Smooth muscle cell (in vitro differentiated cells): ENCODE results near the gene ASGR1. TPM values are rescaled to one million over a fixed set of nuclear protein-coding genes. Genes with fewer than 3 reads are reported as not detected.
"Not testable (repeated sequence)": the region's sequence is repeated elsewhere in the genome, so short reads cannot be mapped to it uniquely, and the experiment has no call there.

Experiments
- DNase-seq: peaks from one replicate; lab custom pipeline; 2025; ENCODE audit not compliant: unreplicated experiment; lab: John Stamatoyannopoulos, UW
- H2AFZ ChIP-seq: fragments of 200-600 bp; sonication (generic); 2 replicates; pipeline ENCODE4 v1.6.0; 2016; ENCODE audit warnings: antibody characterized with exemption, low read depth, mild to moderate bottlenecking
- H3F3A ChIP-seq: fragments of 200-600 bp; sonication (generic); 2 replicates; pipeline ENCODE4 v1.6.0; 2017; ENCODE audit warnings: antibody characterized with exemption, low read depth
- H3K27ac ChIP-seq: fragments of 200-600 bp; sonication (generic); 2 replicates; pipeline ENCODE4 v1.5.1; 2016; ENCODE audit warnings: low read depth, mild to moderate bottlenecking
- H3K27me3 ChIP-seq: fragments of 200-600 bp; sonication (generic); 2 replicates; pipeline ENCODE4 v1.6.1; 2016; ENCODE audit warnings: low read depth, mild to moderate bottlenecking
- H3K36me3 ChIP-seq: fragments of 200-600 bp; sonication (generic); 2 replicates; pipeline ENCODE4 v1.5.1; 2016; ENCODE audit warnings: low read depth
- H3K4me1 ChIP-seq: fragments of 200-600 bp; sonication (generic); 2 replicates; pipeline ENCODE4 v1.5.1; 2016; ENCODE audit warnings: low read depth
- H3K4me2 ChIP-seq: fragments of 200-600 bp; sonication (generic); 2 replicates; pipeline ENCODE4 v1.6.0; 2016; ENCODE audit warnings: mild to moderate bottlenecking
- H3K4me3 ChIP-seq: fragments of 200-600 bp; sonication (generic); 2 replicates; pipeline ENCODE4 v1.5.1; 2016; ENCODE audit warnings: mild to moderate bottlenecking
- H3K79me2 ChIP-seq: fragments of 200-600 bp; sonication (generic); 2 replicates; pipeline ENCODE4 v1.6.0; 2016; ENCODE audit warnings: low read depth, mild to moderate bottlenecking
- H3K9ac ChIP-seq: fragments of 200-600 bp; sonication (generic); 2 replicates; pipeline ENCODE4 v1.6.0; 2016; ENCODE audit warnings: low read depth
- H3K9me3 ChIP-seq: fragments of 200-600 bp; sonication (generic); replicated peaks from 2 replicates; pipeline ENCODE4 v1.5.1; 2016; ENCODE audit warnings: low read depth
- H4K20me1 ChIP-seq: fragments of 200-600 bp; sonication (generic); 2 replicates; pipeline ENCODE4 v1.6.0; 2016; ENCODE audit warnings: low read depth
- WGBS: methylation state at CpG from one replicate; pipeline ENCODE4 v1.1.7; 2016; ENCODE audit warnings: low lambda C conversion rate; 5-methylcytosine and 5-hydroxymethylcytosine counted together
- polyA plus RNA-seq: library from polyadenylated mRNA; unstranded; fragments of >200 nt; fragmentation: Nextera tagmentation; extraction: Ambion mirVana; gene quantifications from 2 replicates; pipeline ENCODE4 v1.2.1, GENCODE V29; 2016
- total RNA-seq: library from RNA; depleted of rRNA; stranded (reverse); fragments of >200 nt; gene quantifications from 2 replicates; pipeline ENCODE4 v1.2.3, GENCODE V29; 2014
- TF ChIP-seq, protein P1 (sequence below): fragments of 200-600 bp; sonication (generic); IDR thresholded peaks from 2 replicates; pipeline ENCODE4 v1.5.1; 2017; ENCODE audit warnings: borderline replicate concordance, mild to moderate bottlenecking, antibody characterized with exemption; ENCODE audit not compliant: insufficient read depth, poor library complexity, severe bottlenecking

Gene ASGR1
- total and polyA plus RNA-seq, 2 experiments from 2014 or later, result 1.2 to 4.2 TPM

DNA sequence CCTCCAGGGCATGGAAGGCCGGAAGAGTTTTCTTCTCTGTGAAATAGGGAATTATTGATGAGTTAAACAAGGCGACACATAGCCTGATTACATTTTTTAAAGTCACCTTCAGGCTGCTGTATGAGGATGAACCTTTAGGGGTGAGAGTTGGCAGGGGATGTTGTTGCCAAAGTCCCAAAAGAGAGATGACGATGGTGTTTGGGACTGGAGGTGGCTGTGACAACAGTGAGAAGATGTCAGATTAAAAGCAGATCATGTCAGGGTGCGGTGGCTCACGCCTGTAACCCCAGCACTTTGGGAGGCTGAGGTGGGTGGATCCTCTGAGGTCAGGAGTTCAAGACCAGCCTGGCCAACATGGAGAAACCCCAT is 47.8 kb downstream of the ASGR1 start:
- H3K4me1 ChIP-seq, result no peaks in the 10 kb centered on the region
- H3K9ac ChIP-seq, result no peak overlapping the region
- no peak for DNase-seq
- no peak overlapping the region for H3K4me3 ChIP-seq
- no peaks in the 10 kb centered on the region for H4K20me1 ChIP-seq
- TF ChIP-seq, protein P1, sequence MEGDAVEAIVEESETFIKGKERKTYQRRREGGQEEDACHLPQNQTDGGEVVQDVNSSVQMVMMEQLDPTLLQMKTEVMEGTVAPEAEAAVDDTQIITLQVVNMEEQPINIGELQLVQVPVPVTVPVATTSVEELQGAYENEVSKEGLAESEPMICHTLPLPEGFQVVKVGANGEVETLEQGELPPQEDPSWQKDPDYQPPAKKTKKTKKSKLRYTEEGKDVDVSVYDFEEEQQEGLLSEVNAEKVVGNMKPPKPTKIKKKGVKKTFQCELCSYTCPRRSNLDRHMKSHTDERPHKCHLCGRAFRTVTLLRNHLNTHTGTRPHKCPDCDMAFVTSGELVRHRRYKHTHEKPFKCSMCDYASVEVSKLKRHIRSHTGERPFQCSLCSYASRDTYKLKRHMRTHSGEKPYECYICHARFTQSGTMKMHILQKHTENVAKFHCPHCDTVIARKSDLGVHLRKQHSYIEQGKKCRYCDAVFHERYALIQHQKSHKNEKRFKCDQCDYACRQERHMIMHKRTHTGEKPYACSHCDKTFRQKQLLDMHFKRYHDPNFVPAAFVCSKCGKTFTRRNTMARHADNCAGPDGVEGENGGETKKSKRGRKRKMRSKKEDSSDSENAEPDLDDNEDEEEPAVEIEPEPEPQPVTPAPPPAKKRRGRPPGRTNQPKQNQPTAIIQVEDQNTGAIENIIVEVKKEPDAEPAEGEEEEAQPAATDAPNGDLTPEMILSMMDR, result no peak
- H3K27me3 ChIP-seq, result no peaks in the 10 kb centered on the region
- 92% methylated on average over 5 of the region's 5 CpGs for WGBS
- no peaks in the 10 kb centered on the region for H3K36me3 ChIP-seq
- H3F3A ChIP-seq, result no peaks in the 10 kb centered on the region
- H3K27ac ChIP-seq, result no peak overlapping the region
- H3K9me3 ChIP-seq, result no peaks in the 10 kb centered on the region
- H3K79me2 ChIP-seq, result no peaks in the 10 kb centered on the region
- H2AFZ ChIP-seq, result no peak overlapping the region
- no peak overlapping the region for H3K4me2 ChIP-seq

- H3F3A ChIP-seq, result no peaks in the 10 kb centered on the region
- no peak overlapping the region for H3K4me2 ChIP-seq
- no peak for DNase-seq
- H2AFZ ChIP-seq, result no peak overlapping the region
- TF ChIP-seq, protein P1, result no peak
- H3K27ac ChIP-seq, result no peak overlapping the region
- H3K9me3 ChIP-seq, result no peaks in the 10 kb centered on the region
- H3K9ac ChIP-seq, result no peak overlapping the region
- H3K79me2 ChIP-seq, result no peaks in the 10 kb centered on the region
- H3K27me3 ChIP-seq, result no peaks in the 10 kb centered on the region
- no peak overlapping the region for H3K4me3 ChIP-seq
- H4K20me1 ChIP-seq, result no peaks in the 10 kb centered on the region
- WGBS, result 72% methylated on average over 10 of the region's 11 CpGs
- no peaks in the 10 kb centered on the region for H3K4me1 ChIP-seq
- no peaks in the 10 kb centered on the region for H3K36me3 ChIP-seq
These were observed 48.3 kb downstream of the ASGR1 start for GRCh38 chr17:7130621-7131422.

DNA sequence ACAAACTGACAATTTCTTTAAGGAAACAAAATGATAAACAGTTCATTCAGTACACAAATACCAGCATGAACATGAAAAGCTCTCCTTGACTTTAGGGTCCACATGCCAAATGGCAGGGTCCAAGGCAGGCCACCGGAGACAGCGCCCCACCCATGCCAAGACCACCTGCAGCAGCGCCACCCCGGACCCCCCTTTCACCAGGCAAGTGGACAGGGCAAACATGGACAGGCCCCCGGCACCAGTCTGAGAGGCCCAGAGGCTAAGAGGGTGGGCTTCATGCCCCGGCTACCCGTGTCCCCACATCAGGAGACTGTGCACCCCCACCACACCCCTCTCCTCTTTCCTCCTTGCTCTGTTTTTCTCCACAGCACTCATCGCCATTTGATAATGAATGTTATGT is 49.9 kb downstream of the ASGR1 start:
- H3K36me3 ChIP-seq, result no peaks in the 10 kb centered on the region
- no peaks in the 10 kb centered on the region for H3K4me1 ChIP-seq
- 87% methylated on average over 8 of the region's 8 CpGs for WGBS
- no peak overlapping the region for H3K4me2 ChIP-seq
- no peak overlapping the region for H3K4me3 ChIP-seq
- no peaks in the 10 kb centered on the region for H3K79me2 ChIP-seq
- TF ChIP-seq, protein P1, result no peak
- H3F3A ChIP-seq, result no peaks in the 10 kb centered on the region
- no peak overlapping the region for H3K27ac ChIP-seq
- H3K27me3 ChIP-seq, result no peaks in the 10 kb centered on the region
- H2AFZ ChIP-seq, result no peak overlapping the region
- H3K9ac ChIP-seq, result no peak overlapping the region
- DNase-seq, result no peak
- H3K9me3 ChIP-seq, result no peaks in the 10 kb centered on the region
- H4K20me1 ChIP-seq, result no peaks in the 10 kb centered on the region

DNA sequence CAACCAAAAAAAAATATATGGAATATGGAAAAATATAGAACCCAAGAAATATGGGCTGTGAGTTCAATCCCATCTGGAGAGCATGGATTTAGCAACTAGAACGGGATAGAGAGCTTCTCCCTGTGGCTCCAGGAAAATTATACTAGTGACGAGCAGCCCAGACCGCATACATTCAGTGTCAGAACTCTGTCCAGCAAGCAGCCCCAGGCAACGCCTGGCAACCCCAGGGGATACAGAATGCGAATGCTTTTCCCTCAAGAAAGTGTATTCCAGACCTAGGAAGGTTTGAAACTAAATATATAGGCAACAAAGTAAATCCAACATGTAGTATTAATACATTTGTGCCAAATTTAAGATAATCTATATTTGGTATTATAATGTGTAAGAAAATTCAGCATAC is 51.0 kb downstream of the ASGR1 start:
- Histone ChIP-seq H3K27ac (no peak overlapping the region), H3K36me3 (no peaks in the 10 kb centered on the region), H3K9ac (no peak overlapping the region), H3K9me3 (no peaks in the 10 kb centered on the region), H3K79me2 (no peaks in the 10 kb centered on the region), H3K27me3 (no peaks in the 10 kb centered on the region), H2AFZ (no peak overlapping the region), H3K4me2 (no peak overlapping the region), H3F3A (no peaks in the 10 kb centered on the region), H4K20me1 (no peaks in the 10 kb centered on the region), H3K4me3 (no peak overlapping the region), H3K4me1 (no peaks in the 10 kb centered on the region)
- no peak for DNase-seq
- 71% methylated on average over 5 of the region's 5 CpGs for WGBS
- TF ChIP-seq, protein P1, result no peak

GRCh38 chr17:7127501-7127900 is 51.7 kb downstream of the ASGR1 start:
- not testable (repeated sequence) for H3K9ac ChIP-seq, H3K4me3 ChIP-seq, DNase-seq, H3K4me1 ChIP-seq, H4K20me1 ChIP-seq, H3K4me2 ChIP-seq, H3K36me3 ChIP-seq, H3F3A ChIP-seq, H3K9me3 ChIP-seq, H2AFZ ChIP-seq, H3K27ac ChIP-seq, H3K27me3 ChIP-seq, H3K79me2 ChIP-seq
- WGBS, result 100% methylated on average over 4 of the region's 5 CpGs
